Liver (tissue), 9 donors: ENCODE results near the gene SMIM10L2A. TPM values are rescaled to one million over a fixed set of nuclear protein-coding genes. Genes with fewer than 3 reads are reported as not detected.

Experiments used
- DNase-seq: peaks from one replicate; pipeline ENCODE4 v3.0.0-alpha.2; 2017; ENCODE audit warnings: low spot score
- H3K27ac ChIP-seq, 2 donors: one replicate each; pipeline ENCODE4 v1.7.0; 2013; ENCODE audit warnings: inconsistent platforms in 2 of 2, low read length in 2 of 2, control low read depth in 1 of 2, low read depth in 1 of 2, mild to moderate bottlenecking in 1 of 2
- H3K27me3 ChIP-seq, 4 donors: one replicate each; pipeline versions ENCODE4 v1.6.1 to v1.7.0; 2013; ENCODE audit warnings: low read length in 3 of 4, inconsistent platforms in 1 of 4, mild to moderate bottlenecking in 1 of 4, moderate library complexity in 1 of 4; ENCODE audit not compliant: control insufficient read depth in 4 of 4, insufficient read depth in 4 of 4
- H3K36me3 ChIP-seq, 4 donors: one replicate each; pipeline versions ENCODE4 v1.6.1 to v1.7.0; 2013; ENCODE audit warnings: low read length in 3 of 4, mild to moderate bottlenecking in 3 of 4, low read depth in 1 of 4, moderate library complexity in 1 of 4; ENCODE audit not compliant: control insufficient read depth in 4 of 4, insufficient read depth in 3 of 4
- H3K4me1 ChIP-seq, 4 donors: one replicate each; pipeline versions ENCODE4 v1.6.1 to v1.7.0; 2013; ENCODE audit warnings: low read length in 3 of 4, mild to moderate bottlenecking in 3 of 4, moderate library complexity in 1 of 4; ENCODE audit not compliant: control insufficient read depth in 4 of 4, insufficient read depth in 4 of 4
- H3K4me3 ChIP-seq, 3 donors: one replicate each; pipeline versions ENCODE4 v1.6.1 to v1.7.0; 2013; ENCODE audit warnings: low read length in 3 of 3, control low read depth in 1 of 3, low read depth in 1 of 3, mild to moderate bottlenecking in 1 of 3
- H3K9ac ChIP-seq, 2 donors: one replicate each; pipeline ENCODE4 v1.7.0; 2013; ENCODE audit warnings: low read length in 2 of 2, mild to moderate bottlenecking in 2 of 2, moderate library complexity in 2 of 2, control low read depth in 1 of 2, low read depth in 1 of 2
- H3K9me3 ChIP-seq, 4 donors: one replicate each; pipeline versions ENCODE4 v1.6.1 to v1.7.0; 2013; ENCODE audit warnings: low read length in 3 of 4; ENCODE audit not compliant: control insufficient read depth in 4 of 4
- ATF3 ChIP-seq: IDR thresholded peaks from 2 replicates; pipeline ENCODE4 v1.6.1; 2016; ENCODE audit warnings: antibody characterized with exemption
- CTCF ChIP-seq: fragments of 150-350 bp; IDR thresholded peaks from 2 replicates; pipeline ENCODE4 v1.5.1; 2017; ENCODE audit warnings: improper control_type of control experiment, low read depth, low read length; ENCODE audit not compliant: missing input control
- EGR1 ChIP-seq, 2 donors: IDR thresholded peaks; 2 replicates each; pipeline ENCODE4 v1.6.1; 2016 to 2018; ENCODE audit warnings: antibody characterized with exemption in 2 of 2, low read depth in 2 of 2
- FOXA1 ChIP-seq: IDR thresholded peaks from 2 replicates; pipeline ENCODE4 v1.6.1; 2016; ENCODE audit warnings: antibody characterized with exemption
- FOXA2 ChIP-seq: IDR thresholded peaks from 2 replicates; pipeline ENCODE4 v1.6.1; 2016; ENCODE audit warnings: antibody characterized with exemption
- GABPA ChIP-seq, 2 donors: IDR thresholded peaks in 1 of 2; conservative IDR thresholded peaks in 1 of 2; 2 replicates each; pipeline ENCODE4 v1.6.1; 2016; ENCODE audit warnings: antibody characterized with exemption in 2 of 2, mild to moderate bottlenecking in 1 of 2, moderate library complexity in 1 of 2
- HNF4A ChIP-seq, 2 donors: conservative IDR thresholded peaks; 2 replicates each; pipeline ENCODE4 v1.6.1; 2016; ENCODE audit warnings: antibody characterized with exemption in 2 of 2, mild to moderate bottlenecking in 2 of 2
- HNF4G ChIP-seq: IDR thresholded peaks from 2 replicates; pipeline ENCODE4 v1.6.1; 2016; ENCODE audit warnings: antibody characterized with exemption
- JUND ChIP-seq, 2 donors: IDR thresholded peaks; 2 replicates each; pipeline ENCODE4 v1.6.1; 2016; ENCODE audit warnings: antibody characterized with exemption in 2 of 2
- MAX ChIP-seq: IDR thresholded peaks from 2 replicates; pipeline ENCODE4 v1.6.1; 2016; ENCODE audit warnings: antibody characterized with exemption
- RAD21 ChIP-seq, 2 donors: IDR thresholded peaks; 2 replicates each; pipeline ENCODE4 v1.6.1; 2016; ENCODE audit warnings: antibody characterized with exemption in 2 of 2, mild to moderate bottlenecking in 2 of 2
- REST ChIP-seq: IDR thresholded peaks from 2 replicates; pipeline ENCODE4 v1.6.1; 2016; ENCODE audit warnings: antibody characterized with exemption, mild to moderate bottlenecking
- RXRA ChIP-seq, 2 donors: IDR thresholded peaks; 2 replicates each; pipeline ENCODE4 v1.6.1; 2017 to 2018; ENCODE audit warnings: antibody characterized with exemption in 2 of 2, mild to moderate bottlenecking in 1 of 2
- SP1 ChIP-seq: IDR thresholded peaks from 2 replicates; pipeline ENCODE4 v1.6.1; 2018; ENCODE audit warnings: antibody characterized with exemption, mild to moderate bottlenecking
- TAF1 ChIP-seq: conservative IDR thresholded peaks from 2 replicates; pipeline ENCODE4 v1.6.1; 2016; ENCODE audit warnings: antibody characterized with exemption, mild to moderate bottlenecking
- YY1 ChIP-seq: IDR thresholded peaks from 2 replicates; pipeline ENCODE4 v1.6.1; 2016; ENCODE audit warnings: antibody characterized with exemption, mild to moderate bottlenecking
- ZBTB33 ChIP-seq: IDR thresholded peaks from 2 replicates; pipeline ENCODE4 v1.6.1; 2016; ENCODE audit warnings: antibody characterized with exemption
- WGBS: extraction: QIAGEN DNeasy Blood & Tissue Kit; methylation state at CpG from one replicate; pipeline ENCODE4 v1.1.7; 2013; 5-methylcytosine and 5-hydroxymethylcytosine counted together
- polyA plus RNA-seq, 2 donors: library from polyadenylated mRNA; stranded (reverse) in 1 of 2; unstranded in 1 of 2; fragments of 200-250 nt in 1 of 2; fragments of >200 nt in 1 of 2; fragmentation: Nextera tagmentation in 1 of 2; extraction: Ambion mirVana in 1 of 2; gene quantifications; one replicate each; pipeline versions ENCODE4 v1.2.1 to v1.2.3, GENCODE V29; 2013 to 2015
- total RNA-seq, 2 donors: library from RNA; depleted of rRNA; stranded (reverse); fragments of >200 nt; gene quantifications; one replicate each; pipeline ENCODE4 v1.2.3, GENCODE V29; 2014
- donor health status: healthy.
- donor health status: healthy.
- donor health status: healthy.
- donor health status: healthy.
- donor health status: healthy.

Gene SMIM10L2A
- total and polyA plus RNA-seq, 4 donors = 0.07 to 0.98 (median 0.13) TPM

DNA sequence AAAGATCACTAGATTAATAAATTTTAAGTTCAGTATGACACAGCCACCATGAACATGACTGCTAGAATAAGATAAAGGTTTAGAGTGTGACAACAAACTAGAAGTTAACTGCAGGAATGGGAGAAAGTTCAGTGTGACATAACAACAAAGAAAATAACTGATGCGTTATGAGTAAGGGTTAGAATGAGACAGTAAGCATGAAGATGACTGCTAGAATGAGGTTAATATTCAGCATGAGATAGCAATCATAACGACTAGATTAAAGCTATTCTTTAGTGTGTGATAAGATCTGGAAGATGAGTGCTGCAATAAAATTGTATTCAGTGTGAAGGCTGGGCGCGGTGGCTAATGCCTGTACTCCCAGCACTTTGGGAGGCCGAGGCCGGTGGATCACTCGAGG lies 48.4 kb upstream of the SMIM10L2A start:
- Histone ChIP-seq H3K36me3 (no peaks in the 10 kb centered on the region), H3K4me3 (no peak overlapping the region), H3K27ac (no peak overlapping the region), H3K9ac (no peak overlapping the region), H3K9me3 (peaks cover 0 to 3% (median under 1%) of the 10 kb centered on the region in 4 donors), H3K27me3 (peaks cover 0 to 3% (median 0%) of the 10 kb centered on the region in 4 donors), H3K4me1 (no peaks in the 10 kb centered on the region)
- DNase-seq = no peak
- WGBS = 86% methylated on average over 7 of the region's 7 CpGs
- no peak for TF ChIP-seq YY1
- no peak for TF ChIP-seq CTCF
- no peak for TF ChIP-seq ATF3
- TF ChIP-seq JUND (IDR thresholded peaks at IDR 0.05) = no peak
- TF ChIP-seq EGR1 (IDR thresholded peaks at IDR 0.05; ENCODE audit: low read depth in 2 of 2) = no peak

GRCh38 chrX:135382260-135382659 lies 39.5 kb upstream of the SMIM10L2A start:
- H3K4me3 ChIP-seq = no peak overlapping the region
- no peaks in the 10 kb centered on the region for H3K27me3 ChIP-seq
- no peaks in the 10 kb centered on the region for H3K4me1 ChIP-seq
- H3K36me3 ChIP-seq = no peaks in the 10 kb centered on the region
- WGBS = 85% methylated on average over 1 of the region's 1 CpG
- peaks cover 0 to 3% (median 0%) of the 10 kb centered on the region in 4 donors for H3K9me3 ChIP-seq
- TF ChIP-seq HNF4G = no peak
- no peak for TF ChIP-seq JUND (IDR thresholded peaks at IDR 0.05)
- TF ChIP-seq EGR1 (IDR thresholded peaks at IDR 0.05; ENCODE audit: low read depth in 2 of 2) = no peak
- no peak for TF ChIP-seq CTCF
- TF ChIP-seq FOXA1 = no peak
- TF ChIP-seq REST = no peak
- TF ChIP-seq RAD21 (IDR thresholded peaks at IDR 0.05) = no peak
- no peak for TF ChIP-seq HNF4A (conservative IDR thresholded peaks at IDR 0.05)
- TF ChIP-seq ZBTB33 = no peak
- no peak for TF ChIP-seq SP1
- no peak for TF ChIP-seq FOXA2
- TF ChIP-seq YY1 = no peak
- no peak for TF ChIP-seq GABPA (IDR thresholded peaks at IDR 0.05 in 1 of 2, conservative IDR thresholded peaks at IDR 0.05 in 1 of 2)
- no peak for TF ChIP-seq TAF1
- no peak for TF ChIP-seq MAX
- no peak for TF ChIP-seq ATF3
- TF ChIP-seq RXRA (IDR thresholded peaks at IDR 0.05) = no peak
- DNase-seq = no peak
- no peak overlapping the region for H3K9ac ChIP-seq
- H3K27ac ChIP-seq = no peak overlapping the region
